ENCODE results near the gene SPRYD4.

SPRYD4 gene

GRCh38 chr12:56486694-56487093 lies 18.3 kb downstream of the SPRYD4 start:
- H3K9ac ChIP-seq (ENCODE audit: low read length), result no peak overlapping the region
- H3K4me3 ChIP-seq (ENCODE audit: low read depth, low read length, poor library complexity, severe bottlenecking), result no peak overlapping the region
- TF ChIP-seq EZH2 (IDR thresholded peaks at IDR 0.05; ENCODE audit: borderline replicate concordance, low read length) (no peak), CTCF (IDR thresholded peaks at IDR 0.05; ENCODE audit: low read length) (no peak)

GRCh38 chr12:56487448-56488040 lies 19.2 kb downstream of the SPRYD4 start:
- Histone ChIP-seq H3K27ac (ENCODE audit: low read depth, low read length, poor library complexity, severe bottlenecking) (no peak overlapping the region), H3K9ac (ENCODE audit: low read length) (no peak overlapping the region), H3K9me3 (ENCODE audit: low read length) (no peaks in the 10 kb centered on the region), H4K20me1 (ENCODE audit: insufficient read depth, low read length) (no peaks in the 10 kb centered on the region), H2AFZ (ENCODE audit: low read length) (no peak overlapping the region), H3K79me2 (ENCODE audit: insufficient read depth, low read length) (no peaks in the 10 kb centered on the region), H3K27me3 (ENCODE audit: insufficient read depth, low read length) (peaks cover 8% of the 10 kb centered on the region), H3K9me2 (ENCODE audit: low read depth, low read length) (no peaks in the 10 kb centered on the region), H3K4me1 (ENCODE audit: insufficient read depth, low read length, severe bottlenecking) (no peaks in the 10 kb centered on the region), H3K4me2 (ENCODE audit: low read length) (peak overlapping the region; percentile 26; the same call in 1 of the 2 replicates), H3K36me3 (ENCODE audit: insufficient read depth, low read length) (no peaks in the 10 kb centered on the region), H3F3A (ENCODE audit: insufficient read depth, low read length) (no peaks in the 10 kb centered on the region), H3K4me3 (ENCODE audit: low read depth, low read length, poor library complexity, severe bottlenecking) (no peak overlapping the region)
- TF ChIP-seq EZH2 (IDR thresholded peaks at IDR 0.05; ENCODE audit: borderline replicate concordance, low read length) (no peak), CTCF (IDR thresholded peaks at IDR 0.05; ENCODE audit: low read length) (no peak)

More at GRCh38 chr12:56486694-56487093, 18.3 kb downstream of the SPRYD4 start:
- no peak overlapping the region for H2AFZ ChIP-seq (ENCODE audit: low read length)
- H3K36me3 ChIP-seq (ENCODE audit: insufficient read depth, low read length), result no peaks in the 10 kb centered on the region
- H3K4me1 ChIP-seq (ENCODE audit: insufficient read depth, low read length, severe bottlenecking), result no peaks in the 10 kb centered on the region
- no peaks in the 10 kb centered on the region for H3K9me3 ChIP-seq (ENCODE audit: low read length)
- no peak overlapping the region for H3K4me2 ChIP-seq (ENCODE audit: low read length)
- no peaks in the 10 kb centered on the region for H3K9me2 ChIP-seq (ENCODE audit: low read depth, low read length)
- no peaks in the 10 kb centered on the region for H3F3A ChIP-seq (ENCODE audit: insufficient read depth, low read length)
- H4K20me1 ChIP-seq (ENCODE audit: insufficient read depth, low read length), result no peaks in the 10 kb centered on the region
- no peak overlapping the region for H3K27ac ChIP-seq (ENCODE audit: low read depth, low read length, poor library complexity, severe bottlenecking)
- no peaks in the 10 kb centered on the region for H3K79me2 ChIP-seq (ENCODE audit: insufficient read depth, low read length)
- H3K27me3 ChIP-seq (ENCODE audit: insufficient read depth, low read length), result peaks cover 8% of the 10 kb centered on the region

GRCh38 chr12:56488041-56488955 lies 19.9 kb downstream of the SPRYD4 start, which contains the start of gene GLS2:
GLS2 (minus strand) TSS chr12:56488161; CDS start chr12:56488118, 43 bp downstream.
- Histone ChIP-seq H2AFZ (ENCODE audit: low read length) (no peak within 1 kb of the TSS), H3K9ac (ENCODE audit: low read length) (no peak within 1 kb of the TSS), H3K9me3 (ENCODE audit: low read length) (no peaks in the 10 kb centered on the region), H3K4me1 (ENCODE audit: insufficient read depth, low read length, severe bottlenecking) (no peaks in the 10 kb centered on the region), H3K36me3 (ENCODE audit: insufficient read depth, low read length) (no peaks in the 10 kb centered on the region), H3K4me3 (ENCODE audit: low read depth, low read length, poor library complexity, severe bottlenecking) (no peak within 1 kb of the TSS), H3K9me2 (ENCODE audit: low read depth, low read length) (no peaks in the 10 kb centered on the region), H3K27ac (ENCODE audit: low read depth, low read length, poor library complexity, severe bottlenecking) (no peak within 1 kb of the TSS), H4K20me1 (ENCODE audit: insufficient read depth, low read length) (no peaks in the 10 kb centered on the region), H3F3A (ENCODE audit: insufficient read depth, low read length) (no peaks in the 10 kb centered on the region), H3K79me2 (ENCODE audit: insufficient read depth, low read length) (no peaks in the 10 kb centered on the region), H3K27me3 (ENCODE audit: insufficient read depth, low read length) (peaks cover 8% of the 10 kb centered on the region), H3K4me2 (ENCODE audit: low read length) (peak within 1 kb of the TSS; percentile 26; the same call in 1 of the 2 replicates)
- no peak for TF ChIP-seq CTCF (IDR thresholded peaks at IDR 0.05; ENCODE audit: low read length)
- TF ChIP-seq EZH2 (IDR thresholded peaks at IDR 0.05; ENCODE audit: borderline replicate concordance, low read length), result no peak

Measured in OCI-LY1 (cell line).